HG03103 (cell line): ENCODE measurements around the gene SOX6.

ENCODE experiments used
- ATAC-seq: cut with Tn5 transposase; IDR thresholded peaks from one replicate; pipeline ENCODE4 v1.9.1; 2021; ENCODE audit warnings: low read depth; ENCODE audit not compliant: unreplicated experiment

The SOX6 gene

DNA sequence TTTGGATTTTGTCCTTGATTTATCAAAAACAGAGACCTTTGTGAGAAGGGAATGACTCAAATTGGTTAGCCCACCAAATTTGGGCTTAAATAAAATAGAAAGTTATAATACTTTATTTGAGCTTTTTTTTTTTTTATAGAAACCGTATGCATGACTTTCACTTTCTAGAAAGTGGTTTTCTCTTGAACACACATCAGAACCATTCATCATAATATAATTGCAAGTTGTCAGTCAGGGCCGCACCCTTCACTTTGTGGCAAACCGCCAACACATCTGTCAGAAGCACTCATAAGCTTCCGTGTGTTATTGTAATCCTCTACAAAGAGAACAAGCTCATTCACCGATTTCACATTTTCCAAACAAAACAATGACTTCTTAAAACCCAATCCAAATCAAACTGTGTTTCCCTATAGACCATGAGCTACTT is 76.1 kb downstream of the SOX6 start:
- no peak for ATAC-seq

DNA sequence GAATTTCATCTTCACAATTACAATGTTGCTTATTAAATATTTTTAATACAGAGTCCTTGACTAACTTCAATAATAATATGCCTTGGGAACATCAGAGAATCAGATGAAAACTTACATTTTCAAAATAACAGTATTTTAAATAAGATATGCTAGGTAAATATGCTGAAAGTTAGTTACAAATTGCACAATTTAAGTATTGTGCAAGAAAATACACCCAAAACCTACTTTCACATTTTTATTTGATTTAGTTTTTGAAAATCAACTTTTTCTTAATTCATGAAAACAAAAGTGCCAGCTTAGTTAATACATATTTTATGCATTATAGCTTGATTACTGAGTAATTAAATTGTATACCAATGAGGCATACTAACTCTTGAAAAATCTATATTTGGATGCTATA is 76.8 kb downstream of the SOX6 start:
- no peak for ATAC-seq

DNA sequence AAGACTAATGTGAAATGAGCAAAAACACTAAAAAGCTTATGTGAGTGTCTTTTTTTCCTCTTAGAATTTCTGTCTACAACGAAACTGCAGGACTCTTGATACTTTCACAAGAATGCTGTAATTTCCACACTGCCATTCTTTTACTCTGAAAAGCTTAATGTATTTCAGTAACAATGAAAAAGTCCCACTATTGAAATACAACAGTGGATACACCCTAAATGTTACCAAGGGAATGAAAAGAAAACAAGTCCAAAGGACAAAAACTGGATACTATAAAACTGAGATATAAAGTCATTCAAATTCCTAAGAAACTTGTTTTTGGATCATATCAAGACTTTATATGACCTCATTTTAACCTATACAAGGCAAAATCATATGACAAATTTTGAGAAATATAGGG is 77.4 kb downstream of the SOX6 start:
- ATAC-seq = no peak

GRCh38 chr11:16278273-16278672 is 78.1 kb downstream of the SOX6 start:
- ATAC-seq = no peak

DNA sequence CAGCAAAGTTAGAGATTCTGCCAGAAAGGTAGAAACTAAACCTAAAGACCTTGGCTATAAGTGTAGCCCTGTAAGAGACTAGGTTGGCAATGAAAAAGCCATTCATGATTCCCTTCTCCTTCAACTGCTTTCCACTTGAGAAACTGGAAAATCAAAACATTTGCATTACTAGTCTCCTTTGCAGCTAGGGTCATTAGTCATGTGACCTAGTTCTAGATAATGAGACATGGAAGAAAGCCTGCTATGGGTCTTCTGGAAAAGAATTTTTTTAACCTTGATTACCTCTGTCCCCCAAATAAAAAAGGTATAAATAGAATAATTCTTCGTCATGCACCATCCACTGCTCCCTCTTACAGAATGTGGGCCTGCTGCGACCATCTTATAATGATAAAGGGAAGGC is 80.1 kb downstream of the SOX6 start:
- ATAC-seq = no peak

GRCh38 chr11:16271258-16271657 is 85.1 kb downstream of the SOX6 start:
- ATAC-seq = no peak

DNA sequence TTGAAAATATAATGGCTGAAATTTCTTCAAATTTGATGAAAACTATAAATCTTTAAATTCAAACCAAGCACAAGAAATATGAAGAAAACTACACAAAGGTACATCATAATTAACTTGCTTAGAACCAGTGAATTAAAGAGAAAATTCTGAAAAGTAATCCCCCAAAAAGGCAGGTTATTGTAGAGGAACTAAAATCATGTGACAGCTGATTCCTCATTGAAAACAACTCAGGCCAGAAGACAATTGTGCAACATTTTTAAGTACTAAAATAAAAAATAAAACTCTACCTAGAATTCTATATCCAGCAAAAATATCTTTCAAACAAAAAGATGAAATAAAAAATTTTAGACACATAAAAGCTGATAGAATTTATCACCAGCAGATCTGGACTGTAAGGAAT is 90.3 kb downstream of the SOX6 start:
- no peak for ATAC-seq

DNA sequence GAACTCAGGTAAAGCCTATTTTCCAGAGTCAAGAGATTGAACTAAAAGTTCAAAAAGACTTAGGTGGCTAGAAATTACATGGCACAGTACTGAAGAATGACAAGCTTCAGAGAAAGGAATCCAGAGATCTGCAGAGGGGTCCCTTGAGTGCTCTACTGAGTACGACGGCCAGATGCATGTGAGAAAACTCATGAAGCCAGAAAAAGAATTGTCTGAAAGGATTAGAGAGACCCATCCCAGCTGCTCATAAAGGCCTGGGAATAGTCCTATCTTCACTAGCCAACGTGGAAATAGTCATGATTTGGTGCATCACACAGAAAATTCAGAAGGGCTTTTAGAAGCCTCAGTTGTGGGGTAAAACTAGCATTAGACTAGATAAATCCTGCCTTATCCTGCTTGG is 91.3 kb downstream of the SOX6 start:
- no peak for ATAC-seq

GRCh38 chr11:16262645-16262955 is 93.7 kb downstream of the SOX6 start:
- ATAC-seq = no peak

DNA sequence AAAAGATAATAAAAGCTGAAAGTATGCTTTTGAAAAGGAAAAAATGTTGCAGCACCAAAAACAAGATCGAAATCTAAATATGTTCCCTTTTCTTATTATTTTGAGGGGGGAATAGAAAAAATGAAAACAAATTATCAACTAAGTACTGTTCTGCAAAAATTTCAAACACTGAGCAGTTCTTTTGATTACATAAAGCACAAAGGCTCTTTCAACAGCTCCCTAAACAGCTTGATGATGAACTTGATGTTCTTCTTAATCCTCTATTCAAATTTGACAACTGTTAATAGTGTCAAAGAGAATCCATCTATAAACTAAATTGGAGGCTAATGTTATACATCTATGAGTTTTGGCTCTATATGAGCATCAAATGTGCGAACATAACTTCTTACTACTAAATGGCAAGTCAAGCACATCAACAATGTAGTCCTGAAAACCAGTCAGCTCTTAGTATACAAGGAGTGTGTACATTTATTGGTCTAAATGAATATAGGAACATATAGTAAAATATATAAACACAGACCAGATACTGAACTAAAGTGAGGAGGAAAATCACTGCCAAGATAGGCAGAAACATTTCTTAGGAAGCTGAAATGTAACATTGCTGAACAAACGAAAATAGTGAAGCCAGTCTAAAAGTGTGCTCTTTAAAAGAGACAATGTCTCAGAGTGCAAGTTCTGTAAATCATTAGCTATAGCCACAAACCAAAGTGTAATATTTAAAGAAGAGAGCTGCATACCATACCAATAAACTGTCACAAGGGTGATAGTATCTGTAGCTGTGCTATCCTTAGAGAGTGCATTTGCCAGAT is 94.3 kb downstream of the SOX6 start:
- peak; percentile 52 for ATAC-seq

GRCh38 chr11:16252373-16252772 is 104.0 kb downstream of the SOX6 start:
- ATAC-seq = no peak

- no peak for ATAC-seq
These were observed 108.1 kb downstream of the SOX6 start for GRCh38 chr11:16248248-16248647.

DNA sequence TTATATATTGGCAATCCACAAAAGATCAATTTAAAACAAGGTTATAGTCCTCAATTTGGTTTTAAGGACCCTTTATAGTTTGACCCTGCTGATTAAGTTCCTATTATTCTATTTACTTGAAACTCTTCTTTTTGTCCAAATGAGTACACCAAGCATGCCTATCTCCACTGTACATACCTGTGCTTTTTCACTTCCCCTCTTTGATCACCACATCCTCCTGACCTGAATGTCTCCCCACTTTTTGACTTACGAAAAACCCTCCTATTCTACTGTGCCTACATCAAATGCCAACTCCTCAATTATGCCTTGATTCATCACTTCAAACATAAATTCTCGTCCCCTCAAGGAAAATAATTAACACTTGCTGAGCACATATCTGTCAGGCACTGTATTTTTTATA is 113.5 kb downstream of the SOX6 start:
- ATAC-seq = peak; percentile 77

DNA sequence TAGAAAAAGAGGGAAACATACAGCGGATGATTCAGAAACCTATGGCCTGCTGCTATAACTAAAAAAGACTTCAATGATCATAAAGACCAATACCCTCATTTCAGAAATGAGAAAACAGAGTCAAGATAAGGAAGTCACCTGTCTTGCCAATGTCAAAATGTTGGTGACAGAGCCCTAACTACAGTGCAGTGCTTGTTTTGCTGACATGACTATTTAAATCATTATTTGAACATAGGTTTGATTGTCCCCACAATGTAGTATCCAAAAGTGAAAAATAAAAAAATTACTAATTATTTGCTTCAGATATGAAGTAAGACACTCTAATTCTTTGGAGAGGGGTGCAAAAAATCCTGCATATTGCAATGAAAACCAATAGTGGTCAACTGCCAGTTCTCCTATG is 115.7 kb downstream of the SOX6 start:
- ATAC-seq = no peak

GRCh38 chr11:16239141-16240105 is 116.9 kb downstream of the SOX6 start:
- no peak for ATAC-seq

DNA sequence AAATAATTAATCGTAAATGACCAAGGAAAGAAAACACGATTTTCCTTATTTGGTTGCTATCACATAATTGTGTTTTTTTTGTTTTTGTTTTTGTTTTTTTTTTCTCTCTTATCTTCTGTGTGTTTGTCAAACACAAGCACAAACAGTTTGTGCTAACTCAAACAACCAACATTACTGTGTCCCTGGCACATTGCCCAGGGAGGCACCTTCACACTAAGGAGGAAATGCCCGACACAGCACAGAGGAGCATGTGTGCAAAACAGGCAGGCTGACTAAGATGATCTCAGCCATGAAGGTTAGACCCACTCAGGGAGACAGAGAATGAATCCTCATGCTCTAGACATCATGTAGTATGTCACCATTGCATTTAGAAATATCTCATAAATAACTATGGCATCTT is 130.1 kb downstream of the SOX6 start:
- no peak for ATAC-seq

DNA sequence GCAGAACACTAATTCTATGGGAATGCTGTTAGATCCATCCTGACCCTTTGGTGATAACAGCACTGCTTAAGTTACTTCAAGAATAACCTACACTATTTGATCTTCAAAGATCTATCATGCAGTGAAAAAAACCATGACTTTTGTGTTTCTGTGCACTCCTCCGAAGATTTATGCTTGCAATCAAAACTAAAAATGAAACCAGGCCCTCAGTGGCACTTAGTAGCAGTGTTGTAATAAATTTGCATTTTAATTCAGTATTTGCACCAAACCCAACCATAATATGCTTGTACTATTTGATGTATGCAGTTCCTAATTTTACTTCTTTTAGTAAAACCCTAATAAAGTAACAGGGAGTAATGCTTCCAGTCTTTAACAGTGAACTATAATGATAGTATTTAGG is 130.7 kb downstream of the SOX6 start:
- no peak for ATAC-seq

DNA sequence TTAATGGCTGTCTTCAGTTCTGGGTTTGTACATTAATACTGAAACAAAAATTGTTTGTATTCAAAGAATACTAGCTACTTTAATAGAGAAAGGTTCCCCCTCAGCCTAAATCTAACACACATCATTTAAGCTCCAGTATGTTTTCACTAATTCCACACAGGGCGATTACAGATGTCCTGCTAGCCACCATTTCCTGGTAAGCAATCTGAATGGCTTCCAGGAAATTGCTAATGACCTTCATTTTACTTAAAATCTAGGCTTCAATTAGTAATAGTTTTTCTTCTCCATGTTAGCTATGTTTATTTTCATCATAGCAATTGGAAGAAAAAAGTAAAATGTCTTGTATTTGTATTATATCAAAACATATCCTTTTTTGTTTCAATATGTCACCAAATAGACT is 132.8 kb downstream of the SOX6 start:
- ATAC-seq = no peak

GRCh38 chr11:16217631-16218030 is 138.7 kb downstream of the SOX6 start:
- no peak for ATAC-seq

GRCh38 chr11:16216831-16217230 is 139.5 kb downstream of the SOX6 start:
- ATAC-seq = no peak

GRCh38 chr11:16215352-16215751 is 141.0 kb downstream of the SOX6 start:
- ATAC-seq = no peak

DNA sequence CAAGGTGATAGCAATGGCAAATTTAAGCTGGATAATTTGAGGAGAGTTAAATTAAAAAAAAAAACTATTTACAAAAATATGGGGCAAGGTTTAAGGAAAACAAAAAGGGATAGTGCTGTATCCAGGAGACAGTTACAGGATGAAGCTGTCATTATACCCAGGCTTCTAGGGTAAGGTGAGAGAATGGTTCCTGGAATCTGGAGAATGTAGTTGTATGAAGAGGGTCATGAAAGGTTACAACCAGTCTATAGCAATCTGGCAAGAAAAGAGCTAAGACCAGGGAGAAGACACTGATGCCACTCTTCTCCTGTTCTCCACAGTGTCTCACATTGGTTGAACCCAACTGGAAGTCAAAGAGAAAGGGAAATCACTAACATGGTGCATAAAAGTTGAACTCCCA is 144.9 kb downstream of the SOX6 start:
- no peak for ATAC-seq
